NCI-H524 (cell line): Measurements from ENCODE around the gene FGFR2.
"Not testable (repeated sequence)": the region's sequence is repeated elsewhere in the genome, so short reads cannot be mapped to it uniquely, and the experiment has no call there.

ENCODE experiments used
- DNase-seq, 2 experiments: peaks; one replicate each; lab custom pipeline; 2025; lab: John Stamatoyannopoulos, UW

The FGFR2 gene

GRCh38 chr10:121590772-121591171 is 7.5 kb downstream of the FGFR2 start:
- DNase-seq, result no peak

DNA sequence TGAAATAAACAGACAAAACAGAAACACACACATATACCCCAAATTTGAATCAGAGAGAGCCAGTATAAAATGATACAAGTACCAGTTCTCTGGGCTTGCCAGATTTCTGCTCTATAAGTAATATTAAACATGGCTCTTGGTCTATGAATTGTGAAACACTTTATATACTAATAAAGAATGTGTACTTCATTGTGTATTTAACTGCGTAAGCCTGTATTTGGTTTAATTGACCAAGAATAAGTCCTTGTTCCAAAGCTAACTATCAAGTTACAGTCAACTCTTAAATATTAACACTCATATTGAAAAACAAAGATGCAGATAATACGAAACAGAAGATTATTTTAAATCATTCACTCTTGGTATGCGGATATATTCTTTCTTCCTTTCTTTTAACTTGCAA is 8.7 kb downstream of the FGFR2 start:
- no peak for DNase-seq

GRCh38 chr10:121583857-121584256 is 14.4 kb downstream of the FGFR2 start:
- DNase-seq, result no peak

DNA sequence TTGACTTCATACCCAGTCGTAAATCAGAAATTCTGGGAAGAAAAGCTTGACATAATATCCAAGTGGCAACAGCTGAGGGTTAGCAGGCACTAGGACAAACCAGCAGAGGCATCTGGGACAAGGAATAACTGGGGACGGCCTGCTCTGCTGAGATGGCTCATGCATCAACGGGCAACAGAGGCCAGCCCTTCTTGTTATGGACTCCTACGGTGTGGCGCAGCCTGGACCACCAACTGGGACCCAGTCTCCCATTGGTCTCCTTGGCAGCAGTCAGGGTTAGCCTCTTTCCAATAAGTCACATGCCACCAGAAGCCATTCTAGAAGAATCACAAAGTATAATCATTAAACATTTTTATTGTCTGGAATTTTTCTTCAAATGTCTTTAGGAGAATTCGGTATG is 15.0 kb downstream of the FGFR2 start:
- DNase-seq, result no peak

GRCh38 chr10:121580276-121581116 is 17.7 kb downstream of the FGFR2 start:
- DNase-seq, result peak; percentile 70 to 83

DNA sequence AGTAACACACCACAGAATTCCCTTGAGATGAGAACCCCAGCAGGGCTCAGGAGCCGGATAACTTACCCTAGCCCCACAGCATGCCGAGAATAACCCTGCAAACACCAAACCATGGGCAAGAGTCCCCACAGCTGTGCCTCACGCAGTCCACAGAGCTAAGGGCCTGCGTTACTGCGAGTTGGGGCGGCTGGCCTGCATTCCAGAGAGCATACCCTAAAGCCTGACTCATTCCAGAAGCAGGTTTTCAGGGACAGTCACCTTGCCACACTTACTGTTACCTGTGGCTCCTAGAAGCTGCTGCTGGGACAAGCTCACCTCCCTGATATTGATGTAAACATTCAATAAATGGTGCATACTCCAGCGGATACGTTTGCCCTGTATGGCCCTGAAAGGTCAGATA is 18.6 kb downstream of the FGFR2 start:
- no peak for DNase-seq

DNA sequence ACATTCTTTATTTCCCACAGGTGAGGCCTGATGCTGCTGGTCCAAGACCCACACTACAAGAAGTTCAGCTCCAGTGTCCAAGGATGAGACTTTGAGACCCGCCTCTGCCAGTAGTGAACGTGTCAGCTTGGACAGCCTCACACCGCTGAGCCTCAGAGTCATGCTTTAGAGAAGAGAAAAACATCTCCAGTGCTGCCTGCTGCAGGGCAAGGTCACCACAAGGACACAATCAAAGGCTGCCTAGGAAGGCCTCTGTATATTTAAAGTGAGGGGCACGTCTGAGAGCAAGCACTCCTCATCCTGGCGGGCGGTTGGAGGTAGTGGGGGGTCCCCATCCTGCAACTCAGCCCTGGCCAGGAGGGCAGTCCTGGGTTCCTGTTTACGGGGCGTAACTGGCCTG is 19.3 kb downstream of the FGFR2 start:
- DNase-seq, result no peak

- DNase-seq, result no peak
Measured at GRCh38 chr10:121578298-121578697, 19.9 kb downstream of the FGFR2 start.

DNA sequence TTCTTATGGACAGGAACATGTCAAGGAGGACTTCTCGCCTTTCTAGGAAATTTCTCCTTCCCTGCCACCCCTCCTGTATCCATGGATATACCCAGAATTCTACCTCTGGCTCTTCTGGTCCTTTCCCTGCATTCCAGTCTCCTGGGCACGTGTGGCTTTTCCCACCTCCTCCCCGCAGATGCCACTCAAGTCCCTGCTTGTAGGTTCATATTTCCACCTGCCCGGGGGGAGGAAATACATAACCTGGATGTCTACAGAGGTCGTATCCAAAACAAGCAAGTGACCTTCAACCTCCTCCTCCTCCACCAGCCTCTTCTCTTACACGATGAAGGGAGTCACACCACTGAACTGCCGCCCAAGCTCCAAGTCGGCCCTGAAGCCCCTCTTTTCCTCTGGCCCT is 20.7 kb downstream of the FGFR2 start:
- no peak for DNase-seq

- no peak for DNase-seq
Measured at GRCh38 chr10:121576139-121576538, 22.1 kb downstream of the FGFR2 start.

- no peak for DNase-seq
Measured at GRCh38 chr10:121574519-121575166, 23.6 kb downstream of the FGFR2 start.

GRCh38 chr10:121573538-121573941 is 24.7 kb downstream of the FGFR2 start:
- DNase-seq, result no peak

DNA sequence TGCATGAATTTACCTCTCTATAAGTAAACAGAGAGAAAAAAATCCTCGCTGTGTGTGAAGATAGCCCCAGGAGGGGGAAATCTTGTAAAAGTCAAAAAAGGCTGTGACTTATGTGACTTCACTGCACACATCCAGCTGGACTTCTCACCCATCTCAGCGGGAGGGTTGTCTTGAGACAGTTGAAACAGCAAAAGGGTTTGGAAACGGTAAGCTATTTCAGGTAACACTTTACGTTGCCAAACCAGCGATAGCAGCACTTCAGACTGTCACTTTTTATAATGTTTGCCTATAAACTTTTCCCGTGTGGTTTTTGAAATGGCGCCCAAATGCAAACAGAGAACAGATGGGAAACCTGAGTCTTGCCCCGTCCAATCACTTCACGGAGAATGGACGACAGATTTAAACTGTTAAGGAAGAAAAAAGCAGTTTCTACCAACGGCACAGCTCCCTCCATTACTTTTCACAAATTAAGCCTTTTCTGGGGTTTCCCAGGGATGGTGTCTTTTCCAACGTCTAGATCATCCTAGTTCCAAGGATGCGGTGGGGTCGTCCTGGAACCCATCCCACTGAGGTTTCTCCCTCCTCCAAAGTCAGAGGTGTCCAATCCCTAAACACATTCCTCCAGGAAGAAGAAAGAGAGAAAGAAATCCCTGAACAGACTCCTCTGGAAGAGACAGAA is 25.2 kb downstream of the FGFR2 start:
- DNase-seq, result no peak

GRCh38 chr10:121570315-121570714 is 27.9 kb downstream of the FGFR2 start:
- no peak for DNase-seq

DNA sequence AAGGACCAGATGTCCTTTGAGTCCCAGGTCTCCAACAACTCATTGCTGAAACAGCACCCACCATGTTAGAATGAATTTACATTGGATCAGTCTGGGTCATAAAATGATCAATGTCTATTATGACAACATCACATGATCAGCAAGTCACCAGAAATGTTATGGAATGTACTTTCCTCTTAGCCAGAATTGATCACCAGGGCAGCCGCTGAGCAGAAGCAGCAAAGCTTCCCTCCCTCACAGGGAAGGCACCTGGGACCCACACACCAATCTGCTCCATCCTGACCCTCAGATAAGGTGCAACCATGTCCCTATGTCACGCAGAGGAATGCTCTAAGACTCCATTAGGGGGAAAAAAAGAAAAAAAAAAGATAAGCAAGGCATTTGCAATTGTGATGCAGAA is 30.0 kb downstream of the FGFR2 start:
- no peak for DNase-seq

DNA sequence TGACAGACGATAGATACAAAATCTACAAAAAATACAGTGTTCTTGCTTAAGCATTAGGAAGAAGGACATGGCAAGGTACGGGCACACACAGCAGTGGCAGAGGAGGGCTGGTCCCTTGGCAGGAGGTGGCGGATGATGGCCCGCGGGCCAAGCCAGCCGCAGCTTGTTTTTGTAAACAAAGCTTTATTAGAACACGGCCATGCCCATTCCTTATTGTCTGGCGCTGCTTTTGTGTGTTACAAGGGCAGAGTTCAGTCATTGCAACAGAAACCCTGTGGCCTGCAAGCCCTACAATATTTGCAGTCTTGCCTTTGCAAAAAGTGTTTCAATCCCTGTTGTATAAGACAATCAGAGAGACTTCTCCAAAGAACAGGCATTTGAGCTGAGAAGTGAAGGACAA is 30.7 kb downstream of the FGFR2 start:
- DNase-seq, result no peak

DNA sequence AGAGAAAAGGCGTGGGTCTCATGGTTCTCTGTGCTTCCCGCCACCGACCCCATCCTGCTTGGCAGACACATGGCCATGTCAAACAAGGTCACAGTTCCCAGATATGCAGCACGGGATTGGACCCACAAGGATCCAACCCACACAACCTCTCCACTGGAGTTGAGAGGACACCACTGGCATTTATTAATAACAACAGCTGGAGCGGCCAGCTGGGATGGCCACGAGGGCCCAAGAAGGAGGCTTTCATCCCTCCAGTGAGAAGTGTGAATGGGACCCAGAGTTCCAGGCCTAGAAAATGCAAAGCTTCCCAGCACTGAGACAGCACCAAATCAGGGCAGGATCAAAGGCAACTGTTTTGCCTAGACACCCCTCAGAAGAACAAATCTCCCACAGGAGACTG is 31.5 kb downstream of the FGFR2 start:
- DNase-seq, result peak in 1 of 2 experiments; percentile 4

DNA sequence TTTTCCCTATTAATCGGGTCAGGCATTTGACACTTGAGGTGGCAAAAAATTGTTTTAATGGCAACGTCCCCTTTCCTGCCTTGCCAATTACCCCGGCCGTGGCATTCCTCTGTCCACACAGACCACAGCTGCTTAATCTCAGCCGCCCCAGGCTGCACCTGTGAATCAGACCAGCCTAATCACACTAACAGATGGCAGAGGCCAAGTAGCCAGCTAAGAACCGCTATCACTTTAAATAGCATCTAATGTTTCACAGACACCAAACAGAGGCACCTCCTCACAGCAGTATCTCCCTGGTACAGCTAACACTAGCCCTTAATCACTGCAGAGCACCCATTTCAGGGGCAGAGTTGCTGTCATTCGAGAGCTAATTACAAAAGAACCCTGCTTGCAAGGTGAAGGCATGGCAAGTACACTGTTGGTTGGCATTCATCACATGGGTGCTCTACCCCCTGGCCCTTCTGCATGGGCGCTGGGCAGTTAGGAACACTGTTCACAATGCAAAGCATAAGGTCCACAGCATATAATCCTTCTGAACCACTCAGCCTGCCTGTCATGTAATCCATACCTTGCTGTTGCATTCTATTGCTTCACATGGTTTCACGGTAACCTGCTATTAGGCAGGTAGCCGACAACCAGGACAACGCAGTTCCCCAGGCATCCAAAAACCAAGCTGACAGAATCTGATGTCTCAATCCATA is 38.8 kb downstream of the FGFR2 start:
- DNase-seq, result peak; percentile 62 to 85

DNA sequence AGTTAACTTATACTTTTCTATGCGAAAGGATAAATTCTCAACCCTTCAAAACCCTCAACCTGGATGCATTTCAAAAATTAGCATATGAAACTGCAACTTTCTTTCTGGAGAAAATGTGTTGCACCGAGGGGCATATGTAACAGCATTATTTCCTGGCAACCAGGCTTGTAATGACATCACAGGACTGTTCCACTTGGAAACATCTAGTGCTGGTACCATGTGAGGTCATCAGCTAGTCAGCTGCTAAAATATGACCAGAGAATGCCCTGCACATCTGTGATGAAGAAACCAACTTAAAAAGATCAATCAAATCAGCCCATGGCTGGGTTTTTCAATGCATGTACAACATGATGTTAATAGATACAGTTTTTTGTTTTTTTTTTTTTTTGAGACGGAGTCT is 40.0 kb downstream of the FGFR2 start:
- DNase-seq, result no peak

DNA sequence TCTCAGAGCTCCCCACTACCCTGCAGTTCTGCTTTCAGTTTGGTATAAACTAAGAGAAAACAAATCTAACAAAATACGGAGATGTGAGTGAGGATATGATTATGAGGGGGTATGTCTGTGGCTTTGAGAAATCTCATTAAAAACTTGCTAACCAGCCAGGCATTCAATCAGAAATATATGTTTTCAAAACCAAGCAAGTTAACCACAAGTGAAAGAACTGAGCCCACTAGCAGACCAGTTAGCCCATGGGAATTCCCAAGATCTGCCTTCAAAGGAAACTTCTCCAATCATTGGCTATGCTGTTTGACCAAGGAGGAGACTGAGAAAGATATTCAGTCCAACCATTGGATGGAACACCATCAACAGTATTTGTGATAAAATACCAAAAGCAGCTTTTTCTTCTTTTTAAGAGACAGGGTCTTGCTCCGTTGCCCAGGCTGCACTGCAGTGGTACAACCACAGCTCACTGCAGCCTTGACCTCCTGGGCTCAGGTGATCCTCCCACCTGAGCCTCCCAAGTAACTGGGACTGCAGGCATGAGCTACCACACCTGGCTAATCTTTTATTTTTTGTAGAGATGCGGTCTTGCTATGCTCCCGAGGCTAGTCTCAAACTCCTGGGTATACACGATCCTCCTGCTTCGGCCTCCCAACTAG is 41.2 kb downstream of the FGFR2 start:
- no peak for DNase-seq

GRCh38 chr10:121556455-121556854 is 41.8 kb downstream of the FGFR2 start:
- peak in 1 of 2 experiments; percentile 37 for DNase-seq

DNA sequence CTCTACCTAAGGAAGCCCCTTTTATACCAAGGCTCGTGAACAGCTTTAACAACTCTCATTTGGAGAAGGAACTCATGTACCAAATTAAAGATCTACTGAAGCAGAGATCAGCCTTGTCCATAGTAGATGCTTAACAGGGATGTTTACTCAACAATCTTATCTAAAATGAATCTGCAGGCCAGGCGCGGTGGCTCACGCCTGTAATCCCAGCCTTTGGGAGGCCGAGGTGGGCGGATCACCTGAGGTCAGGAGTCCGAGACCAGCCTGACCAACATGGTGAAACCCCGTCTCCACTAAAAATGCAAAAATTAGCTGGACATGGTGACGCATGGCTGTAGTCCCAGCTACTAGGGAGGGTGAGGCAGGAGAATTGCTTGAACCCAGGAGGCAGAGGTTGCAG is 43.3 kb downstream of the FGFR2 start:
- not testable (repeated sequence) for DNase-seq
